ENCODE results near the gene ACSM4. TPM values are rescaled to one million over a fixed set of nuclear protein-coding genes. Genes with fewer than 3 reads are reported as not detected.
"Not testable (repeated sequence)": the region's sequence is repeated elsewhere in the genome, so short reads cannot be mapped to it uniquely, and the experiment has no call there.

The ACSM4 gene
- total RNA-seq, 1 experiment from 2014 or later = not detected

GRCh38 chr12:7303230-7303629, 642 bp upstream of the ACSM4 start:
- H3K4me3 ChIP-seq = no peak overlapping the region
- H3K36me3 ChIP-seq = no peaks in the 10 kb centered on the region
- H3K4me1 ChIP-seq = no peaks in the 10 kb centered on the region
- no peak overlapping the region for H3K27ac ChIP-seq
- no peak for DNase-seq
- H3K27me3 ChIP-seq = no peaks in the 10 kb centered on the region
- no peaks in the 10 kb centered on the region for H3K9me3 ChIP-seq (replicated peaks)

- Histone ChIP-seq H3K4me1 (no peaks in the 10 kb centered on the region), H3K4me3 (no peak overlapping the region), H3K27ac (no peak overlapping the region), H3K9me3 (replicated peaks) (no peaks in the 10 kb centered on the region), H3K36me3 (no peaks in the 10 kb centered on the region), H3K27me3 (no peaks in the 10 kb centered on the region)
- peak in 1 of 2 experiments; percentile 6 for DNase-seq
Measured at GRCh38 chr12:7304456-7304855, 584 bp downstream of the ACSM4 start.

GRCh38 chr12:7310070-7310469, 6.2 kb downstream of the ACSM4 start:
- Histone ChIP-seq H3K4me3 (no peak overlapping the region), H3K27me3 (no peaks in the 10 kb centered on the region), H3K27ac (no peak overlapping the region), H3K36me3 (no peaks in the 10 kb centered on the region), H3K4me1 (no peaks in the 10 kb centered on the region), H3K9me3 (replicated peaks) (no peaks in the 10 kb centered on the region)
- DNase-seq = no peak

GRCh38 chr12:7319930-7320329, 16.1 kb downstream of the ACSM4 start:
- no peak for DNase-seq
- Histone ChIP-seq H3K27me3 (no peaks in the 10 kb centered on the region), H3K27ac (no peak overlapping the region), H3K9me3 (replicated peaks) (no peaks in the 10 kb centered on the region), H3K4me1 (no peaks in the 10 kb centered on the region), H3K36me3 (no peaks in the 10 kb centered on the region), H3K4me3 (no peak overlapping the region)

GRCh38 chr12:7321624-7322023, 17.8 kb downstream of the ACSM4 start:
- Histone ChIP-seq H3K27me3 (no peaks in the 10 kb centered on the region), H3K27ac (no peak overlapping the region), H3K4me3 (no peak overlapping the region), H3K9me3 (replicated peaks) (no peaks in the 10 kb centered on the region), H3K36me3 (no peaks in the 10 kb centered on the region), H3K4me1 (no peaks in the 10 kb centered on the region)
- DNase-seq = no peak

- Histone ChIP-seq H3K9me3 (replicated peaks) (no peaks in the 10 kb centered on the region), H3K27ac (no peak overlapping the region), H3K4me3 (no peak overlapping the region), H3K4me1 (no peaks in the 10 kb centered on the region), H3K27me3 (no peaks in the 10 kb centered on the region), H3K36me3 (no peaks in the 10 kb centered on the region)
- DNase-seq = no peak
Measured at GRCh38 chr12:7322599-7322998, 18.7 kb downstream of the ACSM4 start.

- no peaks in the 10 kb centered on the region for H3K27me3 ChIP-seq
- DNase-seq = no peak
- H3K4me1 ChIP-seq = no peaks in the 10 kb centered on the region
- H3K4me3 ChIP-seq = no peak overlapping the region
- H3K36me3 ChIP-seq = no peaks in the 10 kb centered on the region
- H3K27ac ChIP-seq = no peak overlapping the region
- no peaks in the 10 kb centered on the region for H3K9me3 ChIP-seq (replicated peaks)
Measured at GRCh38 chr12:7324176-7324575, 20.3 kb downstream of the ACSM4 start.

- Histone ChIP-seq H3K27me3 (no peaks in the 10 kb centered on the region), H3K36me3 (no peaks in the 10 kb centered on the region), H3K4me3 (no peak overlapping the region), H3K9me3 (replicated peaks) (no peaks in the 10 kb centered on the region), H3K4me1 (no peaks in the 10 kb centered on the region), H3K27ac (no peak overlapping the region)
- no peak for DNase-seq
Measured at GRCh38 chr12:7327918-7328317, 24.0 kb downstream of the ACSM4 start.

- H3K9me3 ChIP-seq (replicated peaks); DNase-seq; H3K4me1 ChIP-seq; H3K27me3 ChIP-seq; H3K4me3 ChIP-seq; H3K36me3 ChIP-seq; H3K27ac ChIP-seq: not testable (repeated sequence)
Measured at GRCh38 chr12:7337790-7338189, 33.9 kb downstream of the ACSM4 start.

GRCh38 chr12:7339675-7340074, 35.8 kb downstream of the ACSM4 start:
- Histone ChIP-seq H3K4me1 (0 out of 2 replicates have a peak, but pooled peaks cover 3% of the 10 kb centered on the region), H3K36me3 (no peaks in the 10 kb centered on the region), H3K4me3 (no peak overlapping the region), H3K9me3 (replicated peaks) (no peaks in the 10 kb centered on the region; the same call in none of the 2 replicates), H3K27me3 (no peaks in the 10 kb centered on the region), H3K27ac (no peak overlapping the region)
- no peak for DNase-seq

GRCh38 chr12:7344833-7345606, 41.1 kb downstream of the ACSM4 start:
- Histone ChIP-seq H3K4me1 (0 out of 2 replicates have a peak, but pooled peaks cover 3% of the 10 kb centered on the region), H3K36me3 (no peaks in the 10 kb centered on the region), H3K27me3 (no peaks in the 10 kb centered on the region), H3K9me3 (replicated peaks) (no peaks in the 10 kb centered on the region; the same call in none of the 2 replicates), H3K27ac (no peak overlapping the region), H3K4me3 (no peak overlapping the region)
- DNase-seq = no peak

GRCh38 chr12:7346551-7347225, 42.8 kb downstream of the ACSM4 start:
- H3K27me3 ChIP-seq = no peaks in the 10 kb centered on the region
- no peak overlapping the region for H3K4me3 ChIP-seq
- no peaks in the 10 kb centered on the region; the same call in 1 of the 2 replicates for H3K9me3 ChIP-seq (replicated peaks)
- no peak overlapping the region for H3K27ac ChIP-seq
- H3K4me1 ChIP-seq = 0 out of 2 replicates have a peak, but pooled peaks cover 3% of the 10 kb centered on the region
- H3K36me3 ChIP-seq = no peaks in the 10 kb centered on the region
- DNase-seq = no peak

- H3K27me3 ChIP-seq = no peaks in the 10 kb centered on the region
- H3K36me3 ChIP-seq = no peaks in the 10 kb centered on the region
- DNase-seq = no peak
Measured at GRCh38 chr12:7349418-7349817, 45.5 kb downstream of the ACSM4 start.

GRCh38 chr12:7351177-7351576, 47.3 kb downstream of the ACSM4 start:
- no peak overlapping the region for H3K4me3 ChIP-seq
- no peak overlapping the region for H3K27ac ChIP-seq
- no peaks in the 10 kb centered on the region for H3K36me3 ChIP-seq
- no peaks in the 10 kb centered on the region for H3K4me1 ChIP-seq
- peak; percentile 11 to 27 for DNase-seq
- no peaks in the 10 kb centered on the region for H3K9me3 ChIP-seq (replicated peaks)
- no peaks in the 10 kb centered on the region for H3K27me3 ChIP-seq

More at GRCh38 chr12:7349418-7349817, 45.5 kb downstream of the ACSM4 start:
- no peak overlapping the region for H3K27ac ChIP-seq
- no peak overlapping the region for H3K4me3 ChIP-seq
- H3K9me3 ChIP-seq (replicated peaks) = no peaks in the 10 kb centered on the region
- no peaks in the 10 kb centered on the region for H3K4me1 ChIP-seq

- no peaks in the 10 kb centered on the region; the same call in 1 of the 2 replicates for H3K4me1 ChIP-seq
- H3K27ac ChIP-seq = no peak overlapping the region
- no peak overlapping the region for H3K4me3 ChIP-seq
- H3K9me3 ChIP-seq (replicated peaks) = no peaks in the 10 kb centered on the region
- peaks cover 3% of the 10 kb centered on the region; the same call in 1 of the 2 replicates for H3K36me3 ChIP-seq
- H3K27me3 ChIP-seq = no peaks in the 10 kb centered on the region
- DNase-seq = no peak
Measured at GRCh38 chr12:7352661-7353060, 48.8 kb downstream of the ACSM4 start.
